Measurements from ENCODE around the gene PLEK.

Gene PLEK

DNA sequence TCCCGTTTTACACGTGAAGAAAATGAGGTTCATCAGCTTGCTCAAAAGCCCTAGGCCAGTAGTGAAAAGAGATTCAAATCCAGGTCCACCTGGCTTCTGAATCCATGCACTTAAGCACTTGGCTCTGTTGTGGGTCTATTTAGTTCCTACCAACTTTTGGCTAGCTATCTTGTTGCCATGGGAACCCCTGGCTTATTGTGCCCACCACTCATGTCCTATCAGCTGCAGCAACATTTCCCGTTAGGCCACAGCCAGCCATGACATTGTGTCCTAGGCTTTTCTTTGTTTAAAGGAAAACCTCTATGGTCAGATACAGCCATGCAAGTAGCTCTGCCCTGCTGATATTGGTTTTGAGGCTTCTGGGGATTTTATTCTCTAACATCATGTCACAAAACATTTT lies 49.8 kb downstream of the PLEK start:
- H3K4me3 ChIP-seq (ENCODE audit: low read depth, low read length): no peak overlapping the region
- no peak for TF ChIP-seq CTCF (IDR thresholded peaks at IDR 0.05; ENCODE audit: insufficient read depth, low read length, missing control alignments)
- POLR2A ChIA-PET: no interaction called here
- CTCF ChIA-PET: interaction anchor here (1.1 to 2.3 kb wide), 4 partner anchors 27 to 292 kb away, joined by 3 to 10 read pairs (median 4); no protein-coding TSS in a partner anchor
- no peak for DNase-seq (ENCODE audit: low read depth, low spot score)

DNA sequence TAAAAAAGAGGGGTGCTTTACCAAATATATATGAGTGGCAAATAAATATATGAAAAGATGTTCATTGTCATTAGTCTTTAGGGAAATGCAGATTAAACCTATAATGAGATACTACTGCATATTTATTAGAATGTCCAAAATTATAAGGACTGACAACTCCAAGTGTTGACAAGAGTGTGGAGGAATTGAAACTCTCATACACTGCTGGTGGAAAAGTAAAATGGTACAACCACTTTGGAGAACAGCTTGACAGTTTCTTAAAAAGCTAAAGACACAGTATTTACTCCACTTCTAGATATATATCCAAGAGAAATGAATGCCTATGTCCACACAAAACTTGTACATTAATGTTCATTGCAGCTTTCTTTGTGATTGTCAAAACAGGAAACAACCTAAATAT lies 50.4 kb downstream of the PLEK start:
- H3K4me3 ChIP-seq (ENCODE audit: low read depth, low read length): no peak overlapping the region
- no peak for DNase-seq (ENCODE audit: low read depth, low spot score)
- CTCF ChIA-PET: interaction anchor here (1.1 to 2.3 kb wide), 4 partner anchors 26 to 293 kb away, joined by 3 to 10 read pairs (median 4); no protein-coding TSS in a partner anchor
- POLR2A ChIA-PET: no interaction called here
- TF ChIP-seq CTCF (IDR thresholded peaks at IDR 0.05; ENCODE audit: insufficient read depth, low read length, missing control alignments): no peak

DNA sequence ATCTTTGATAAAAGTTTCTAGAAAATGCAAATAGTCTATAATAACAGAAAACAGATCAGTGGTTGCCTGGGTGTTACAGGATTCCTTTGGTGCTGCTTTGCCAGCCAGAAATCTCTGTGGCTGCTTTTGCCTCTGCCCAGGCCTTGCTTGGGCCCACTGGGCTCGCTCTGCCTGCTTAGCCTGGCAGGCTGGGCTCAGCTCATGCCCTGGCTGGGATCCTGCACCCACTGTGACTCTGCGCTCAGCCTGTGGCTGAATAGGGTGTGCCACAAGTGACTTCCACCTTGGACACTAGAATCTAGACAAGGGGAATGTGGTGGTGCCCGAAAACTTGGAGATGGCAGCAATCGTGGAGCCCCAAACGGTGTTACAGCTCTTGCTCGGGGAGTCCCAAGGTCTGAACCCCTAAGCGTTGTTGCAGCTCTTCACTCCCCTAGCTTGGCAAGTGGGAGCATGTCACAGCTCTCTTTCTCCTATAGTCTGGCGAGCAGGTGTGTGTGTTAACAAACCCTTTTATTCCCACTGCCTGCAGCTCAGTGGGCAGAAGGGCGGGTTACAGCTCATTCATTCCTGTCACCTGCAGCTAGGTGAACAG lies 51.1 kb downstream of the PLEK start:
- no peak for TF ChIP-seq CTCF (IDR thresholded peaks at IDR 0.05; ENCODE audit: insufficient read depth, low read length, missing control alignments)

GRCh38 chr2:68417926-68418325 lies 52.8 kb downstream of the PLEK start:
- no peak for TF ChIP-seq CTCF (IDR thresholded peaks at IDR 0.05; ENCODE audit: insufficient read depth, low read length, missing control alignments)
- ChIA-PET POLR2A (no interaction called here), CTCF (interaction anchor here (1.0 to 2.6 kb wide), 4 partner anchors 11 to 295 kb away, joined by 3 to 11 read pairs (median 4); no protein-coding TSS in a partner anchor)
- no peak for DNase-seq (ENCODE audit: low read depth, low spot score)
- H3K4me3 ChIP-seq (ENCODE audit: low read depth, low read length): no peak overlapping the region

More for the DNA sequence above, 51.1 kb downstream of the PLEK start:
- ChIA-PET POLR2A (no interaction called here), CTCF (interaction anchor here (1.1 to 2.6 kb wide), 3 partner anchors 25 to 220 kb away, joined by 4 to 11 read pairs (median 10); no protein-coding TSS in a partner anchor)
- no peak for DNase-seq (ENCODE audit: low read depth, low spot score)
- H3K4me3 ChIP-seq (ENCODE audit: low read depth, low read length): no peak overlapping the region

GRCh38 chr2:68418419-68418818 lies 53.3 kb downstream of the PLEK start:
- ChIA-PET CTCF (interaction anchor here (1.0 to 2.6 kb wide), 4 partner anchors 11 to 296 kb away, joined by 3 to 11 read pairs (median 4); no protein-coding TSS in a partner anchor), POLR2A (no interaction called here)
- DNase-seq (ENCODE audit: low read depth, low spot score): no peak
- H3K4me3 ChIP-seq (ENCODE audit: low read depth, low read length): no peak overlapping the region
- TF ChIP-seq CTCF (IDR thresholded peaks at IDR 0.05; ENCODE audit: insufficient read depth, low read length, missing control alignments): no peak

DNA sequence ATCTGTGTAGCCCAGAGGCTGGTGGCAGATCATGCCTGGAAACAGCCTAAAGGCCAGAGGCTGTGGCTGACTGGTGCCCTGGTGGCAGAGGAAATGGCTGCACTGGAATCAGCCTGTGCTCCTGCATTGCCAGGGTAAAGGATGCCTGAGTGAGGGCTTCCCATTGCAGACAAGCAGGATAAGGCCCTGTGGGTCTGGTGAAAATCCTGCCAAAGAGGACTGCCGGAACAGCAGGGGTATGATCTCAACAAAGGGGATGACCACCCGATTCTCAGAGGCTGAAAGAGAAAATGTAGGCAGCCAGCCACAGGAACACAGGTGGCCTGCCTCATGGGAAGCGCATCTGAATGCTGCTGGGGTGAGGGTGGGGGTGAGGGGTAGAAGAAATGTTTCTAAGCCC lies 53.8 kb downstream of the PLEK start:
- ChIA-PET CTCF (interaction anchor here (1.0 to 2.6 kb wide), 2 partner anchors 10 to 22 kb away, joined by 3 to 11 read pairs; no protein-coding TSS in a partner anchor), POLR2A (no interaction called here)
- no peak overlapping the region for H3K4me3 ChIP-seq (ENCODE audit: low read depth, low read length)
- DNase-seq (ENCODE audit: low read depth, low spot score): no peak
- TF ChIP-seq CTCF (IDR thresholded peaks at IDR 0.05; ENCODE audit: insufficient read depth, low read length, missing control alignments): no peak
